HepG2 (cell line): Measurements from ENCODE around the gene C10orf143. TPM values are rescaled to one million over a fixed set of nuclear protein-coding genes. Genes with fewer than 3 reads are reported as not detected.

Experiments
- ATAC-seq: fragments of 200-7000 bp; cut with Tn5 transposase; 3 replicates; pipeline ENCODE4 v1.9.1; 2020; ENCODE audit warnings: mild to moderate bottlenecking, moderate library complexity
- BruUV-seq: library from RNA; stranded (reverse); fragments of 400-500 nt; replicated peaks from 2 replicates; lab custom pipeline; 2021; lab: Mats Ljungman, UMichigan
- CTCF ChIA-PET: fragments of 300-600 bp; formaldehyde crosslinking; extraction: SDS; loops from one replicate; lab custom pipeline; 2021; ENCODE audit warnings: low total read pairs, inconsistent platforms, low intra/inter-chr PET ratio; lab: Yijun Ruan, JAX
- POLR2A ChIA-PET: fragments of 350-600 bp; sonication (Branson Sonifier 250); formaldehyde crosslinking; loops from one replicate; lab custom pipeline; 2020; ENCODE audit warnings: antibody characterized with exemption, inconsistent platforms; lab: Yijun Ruan, JAX
- DNase-seq: peaks from one replicate; pipeline ENCODE4 v3.0.0-alpha.2; 2015; ENCODE audit warnings: low spot score
- FAIRE-seq: peaks from 3 replicates; lab custom pipeline; 2011; peaks lifted over from hg19 to GRCh38; lab: Jason Lieb, UNC
- H2AFZ ChIP-seq: one replicate; pipeline ENCODE4 v1.6.1; 2011; ENCODE audit warnings: low read length, inconsistent platforms
- H3K27ac ChIP-seq: fragments of 300-600 bp; 3 replicates; pipeline ENCODE4 v1.8.0; 2011; ENCODE audit warnings: mixed run types, mild to moderate bottlenecking, mixed read lengths, low read length, inconsistent platforms; ENCODE audit not compliant: insufficient read depth; ENCODE audit errors: extremely low read length
- H3K27me3 ChIP-seq, 2 experiments: fragments of 200-600 bp in 1 of 2; 2 replicates in 1 of 2; 3 replicates in 1 of 2; pipeline versions ENCODE4 v1.6.0 to v1.8.0; 2011; ENCODE audit warnings: low read length in 2 of 2, mild to moderate bottlenecking in 2 of 2, moderate library complexity in 2 of 2, inconsistent platforms in 1 of 2; ENCODE audit not compliant: insufficient read depth in 2 of 2, control insufficient read depth in 1 of 2
- H3K36me3 ChIP-seq, 2 experiments: fragments of 200-600 bp in 1 of 2; replicated peaks in 1 of 2; 2 replicates in 1 of 2; 3 replicates in 1 of 2; pipeline versions ENCODE4 v1.5.1 to v1.8.0; 2011; ENCODE audit warnings: low read length in 2 of 2, inconsistent platforms in 1 of 2; ENCODE audit not compliant: insufficient read depth in 2 of 2, control insufficient read depth in 1 of 2
- H3K4me1 ChIP-seq: 2 replicates; pipeline ENCODE4 v1.5.1; 2012; ENCODE audit warnings: low read length, inconsistent platforms; ENCODE audit not compliant: insufficient read depth
- H3K4me2 ChIP-seq: 2 replicates; pipeline ENCODE4 v1.6.0; 2011; ENCODE audit warnings: low read depth, low read length, inconsistent platforms
- H3K4me3 ChIP-seq, 3 experiments: fragments of 200-600 bp in 1 of 3; sonication (generic), shearing (Covaris generic) in 1 of 3; replicated peaks in 1 of 3; 2 replicates each; pipeline ENCODE4 v1.5.1; 2011 to 2016; ENCODE audit warnings: low read length in 3 of 3, inconsistent platforms in 2 of 3, low read depth in 2 of 3, mild to moderate bottlenecking in 2 of 3, control low read depth in 1 of 3, mixed read lengths in 1 of 3; ENCODE audit not compliant: insufficient read depth in 1 of 3
- H3K79me2 ChIP-seq: one replicate; pipeline ENCODE4 v1.6.1; 2011; ENCODE audit warnings: low read length, inconsistent platforms; ENCODE audit not compliant: insufficient read depth
- H3K9ac ChIP-seq: 2 replicates; pipeline ENCODE4 v1.6.0; 2011; ENCODE audit warnings: mild to moderate bottlenecking, low read depth, low read length, inconsistent platforms; ENCODE audit not compliant: insufficient read depth
- H3K9me3 ChIP-seq: 2 replicates; pipeline ENCODE4 v1.5.1; 2012; ENCODE audit warnings: mild to moderate bottlenecking, low read length
- H4K20me1 ChIP-seq: 2 replicates; pipeline ENCODE4 v1.6.0; 2011; ENCODE audit warnings: inconsistent platforms, mild to moderate bottlenecking, low read length, moderate library complexity; ENCODE audit not compliant: insufficient read depth
- FLYWCH1 ChIP-seq: sonication (generic); formaldehyde crosslinking; IDR thresholded peaks from 2 replicates; pipeline ENCODE4 v1.8.1; 2023; ENCODE audit warnings: mild to moderate bottlenecking, missing genetic modification reagents
- HDAC6 ChIP-seq: fragments of 200-600 bp; sonication (generic); IDR thresholded peaks from 2 replicates; pipeline ENCODE4 v1.7.0; 2017; ENCODE audit warnings: mild to moderate bottlenecking, antibody characterized with exemption, low read length, low read depth
- HNF4A ChIP-seq: sonication (generic); formaldehyde crosslinking; IDR thresholded peaks from 2 replicates; pipeline ENCODE4 v1.4.0; 2020; ENCODE audit warnings: missing genetic modification reagents
- ZMYM2 ChIP-seq: sonication (generic); formaldehyde crosslinking; IDR thresholded peaks from 2 replicates; pipeline ENCODE4 v1.8.0; 2022; ENCODE audit warnings: mild to moderate bottlenecking, missing genetic modification reagents
- ZNF264 ChIP-seq: sonication (generic); formaldehyde crosslinking; IDR thresholded peaks from 2 replicates; pipeline ENCODE4 v1.4.0; 2020; ENCODE audit warnings: missing genetic modification reagents
- ZNF3 ChIP-seq: IDR thresholded peaks from 2 replicates; pipeline ENCODE4 v1.7.0; 2017; ENCODE audit warnings: inconsistent platforms
- ZSCAN25 ChIP-seq: sonication (generic); formaldehyde crosslinking; IDR thresholded peaks from 2 replicates; pipeline ENCODE4 v1.8.0; 2022; ENCODE audit warnings: mild to moderate bottlenecking, missing genetic modification reagents
- WGBS: methylation state at CpG from one replicate; pipeline ENCODE4 v1.1.6; 2017; ENCODE audit warnings: low lambda C conversion rate; 5-methylcytosine and 5-hydroxymethylcytosine counted together
- in situ Hi-C: cut with HindIII; loops from 2 replicates; pipeline ENCODE4 v1.10.0; 2017; ENCODE audit warnings: low pct_unique_long_range_greater_than_20kb; ENCODE audit not compliant: extremely low pct_ligation_motif_present
- intact Hi-C: fragments of 100-400 bp; cut with micrococcal nuclease; formaldehyde crosslinking; loops from one replicate; pipeline ENCODE4 v1.10.0; 2022; ENCODE audit not compliant: unreplicated experiment
- polyA plus RNA-seq, 8 experiments: library from polyadenylated mRNA; depleted of rRNA in 3 of 8; stranded (reverse) in 7 of 8; unstranded in 1 of 8; fragments of >200 nt; fragmentation: Illumina TruSeq in 4 of 8; extraction: Trizol in 4 of 8; gene quantifications; 2 replicates each; pipeline versions ENCODE4 v1.2.1 to v1.2.3, GENCODE V29; 2011 to 2016; ENCODE audit warnings: low read depth in 4 of 8, missing spikeins in 1 of 8, mixed read lengths in 1 of 8; ENCODE audit not compliant: insufficient read depth in 1 of 8
- total RNA-seq, 5 experiments: library from RNA; depleted of rRNA; stranded (reverse); fragments of >200 nt; fragmentation: Illumina TruSeq; extraction: Trizol; gene quantifications; 2 replicates each; pipeline ENCODE4 v1.2.3, GENCODE V29; 2016; ENCODE audit warnings: low read depth in 1 of 5
- TF ChIP-seq, protein P1 (sequence below), 2 experiments: fragments of 450-650 bp in 1 of 2; sonication (generic) in 1 of 2; formaldehyde crosslinking; IDR thresholded peaks; 2 replicates each; pipeline versions ENCODE4 v1.5.0 to v1.8.0; 2020 to 2022; ENCODE audit warnings: mild to moderate bottlenecking in 1 of 2, missing genetic modification reagents in 1 of 2
- TF ChIP-seq, protein P2 (sequence below): IDR thresholded peaks from 2 replicates; pipeline ENCODE4 v1.6.1; 2016; ENCODE audit warnings: missing compliant biosample characterization, missing genetic modification reagents, borderline replicate concordance
- TF ChIP-seq, protein P3 (sequence below): sonication (generic); formaldehyde crosslinking; IDR thresholded peaks from 2 replicates; pipeline ENCODE4 v1.4.0; 2020; ENCODE audit warnings: mild to moderate bottlenecking, missing genetic modification reagents
- TF ChIP-seq, protein P4 (sequence below): sonication (generic); formaldehyde crosslinking; IDR thresholded peaks from 2 replicates; pipeline ENCODE4 v1.8.0; 2022; ENCODE audit warnings: mild to moderate bottlenecking, missing genetic modification reagents
- TF ChIP-seq, protein P5 (sequence below): sonication (generic); formaldehyde crosslinking; IDR thresholded peaks from 2 replicates; pipeline ENCODE4 v1.5.0; 2020; ENCODE audit warnings: missing genetic modification reagents

The C10orf143 gene
- total and polyA plus RNA-seq, 2 of the 13 experiments (the other 11 are each of a cell fraction or from before 2014, with no cell fraction given) = 0.21 to 0.91 TPM

DNA sequence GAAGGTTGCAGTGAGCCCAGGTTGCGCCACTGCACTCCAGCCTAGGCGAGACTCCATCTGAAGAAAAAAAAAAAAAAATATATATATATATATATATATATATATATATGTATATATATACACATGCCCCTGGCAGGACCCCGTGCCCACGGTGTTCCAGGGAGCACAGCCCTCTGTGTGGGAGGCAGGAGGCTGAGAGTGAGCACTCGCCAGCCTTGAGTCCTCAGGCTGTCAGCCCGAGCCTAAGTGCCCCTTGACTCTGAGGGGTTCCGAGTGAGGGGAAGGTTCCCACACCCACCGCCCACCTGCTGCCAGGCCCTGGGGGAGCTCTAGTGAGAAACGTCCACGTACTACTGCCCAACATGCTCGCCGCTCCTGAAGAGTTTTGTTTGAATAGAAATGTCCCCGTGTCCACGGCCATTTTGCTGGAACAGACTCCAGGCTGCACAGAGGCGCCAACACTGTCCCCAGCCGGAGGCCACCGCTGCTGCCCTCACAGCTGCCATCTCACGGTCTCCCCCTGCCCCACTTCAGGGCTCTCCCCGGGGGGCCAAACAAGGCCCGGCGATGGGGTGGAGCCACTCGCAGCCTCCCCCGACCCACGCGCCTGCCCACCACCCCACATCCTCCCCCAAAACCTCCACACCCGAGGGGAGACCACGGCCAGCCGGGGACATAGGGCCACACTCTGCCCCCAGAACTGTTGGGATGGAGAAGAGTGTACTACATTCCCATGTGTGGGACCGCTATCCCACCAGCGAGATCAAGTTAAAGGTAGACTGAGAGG is 83.8 kb downstream of the C10orf143 start (continued):
- TF ChIP-seq HDAC6 (no peak), ZMYM2 (CRISPR knock-in tag) (no peak), ZNF3 (CRISPR knock-in tag) (no peak), ZSCAN25 (CRISPR knock-in tag) (no peak), FLYWCH1 (no peak)
- TF ChIP-seq, all 625 proteins: peak for 0

DNA sequence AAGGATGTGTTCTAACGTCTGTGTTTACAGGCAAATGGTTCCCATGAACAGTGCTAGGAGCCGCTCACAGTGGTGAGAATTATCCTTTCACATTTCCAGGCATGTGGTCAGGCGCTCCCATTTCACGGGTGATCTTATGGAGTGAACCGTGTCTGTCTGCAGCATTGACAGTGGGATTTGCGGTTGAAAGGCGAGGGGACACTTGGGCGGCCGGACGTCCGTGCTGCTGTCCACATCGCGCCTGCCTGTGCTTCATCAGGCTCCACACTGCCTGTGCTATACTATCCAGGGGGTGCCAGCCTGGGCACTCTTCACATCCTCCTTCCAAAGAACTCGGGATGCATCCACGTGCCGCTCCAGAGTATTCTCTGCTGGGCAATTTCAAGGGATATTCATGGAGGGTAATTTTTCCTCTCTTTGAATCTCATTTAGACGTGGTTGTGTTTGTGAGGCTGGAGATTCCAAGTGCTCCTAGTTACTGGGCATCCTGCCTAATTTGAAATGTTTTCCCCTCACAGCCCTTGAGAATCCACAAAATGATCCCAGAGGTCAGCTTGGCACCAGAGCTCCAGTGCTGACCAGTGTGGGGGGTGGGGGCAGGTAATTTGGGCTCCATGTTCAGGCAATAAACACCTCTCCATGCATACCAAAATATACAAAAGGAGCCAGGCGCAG is 84.7 kb downstream of the C10orf143 start:
- DNase-seq = no peak
- Histone ChIP-seq H3K4me1 (no peaks in the 10 kb centered on the region), H3K27me3 (peaks cover 18 to 50% of the 10 kb centered on the region in 2 experiments), H3K9me3 (no peaks in the 10 kb centered on the region), H3K4me2 (no peak overlapping the region), H3K36me3 (no peaks in the 10 kb centered on the region), H3K79me2 (no peaks in the 10 kb centered on the region), H4K20me1 (no peaks in the 10 kb centered on the region), H3K4me3 (no peak overlapping the region), H2AFZ (no peak overlapping the region), H3K9ac (no peak overlapping the region), H3K27ac (no peak overlapping the region)
- in situ Hi-C loops = no loop called here
- no peak for FAIRE-seq
- intact Hi-C loops = no loop called here
- ATAC-seq = no peak
- ChIA-PET POLR2A (no interaction called here), CTCF (no interaction called here)
- no TSS peak for BruUV-seq
- WGBS = 7% methylated on average over 9 of the region's 18 CpGs
- TF ChIP-seq, protein P1, sequence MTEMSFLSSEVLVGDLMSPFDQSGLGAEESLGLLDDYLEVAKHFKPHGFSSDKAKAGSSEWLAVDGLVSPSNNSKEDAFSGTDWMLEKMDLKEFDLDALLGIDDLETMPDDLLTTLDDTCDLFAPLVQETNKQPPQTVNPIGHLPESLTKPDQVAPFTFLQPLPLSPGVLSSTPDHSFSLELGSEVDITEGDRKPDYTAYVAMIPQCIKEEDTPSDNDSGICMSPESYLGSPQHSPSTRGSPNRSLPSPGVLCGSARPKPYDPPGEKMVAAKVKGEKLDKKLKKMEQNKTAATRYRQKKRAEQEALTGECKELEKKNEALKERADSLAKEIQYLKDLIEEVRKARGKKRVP (CRISPR knock-in tag; IDR thresholded peaks at IDR 0.05) = no peak
- no peak for TF ChIP-seq ZNF264
- TF ChIP-seq, protein P2, sequence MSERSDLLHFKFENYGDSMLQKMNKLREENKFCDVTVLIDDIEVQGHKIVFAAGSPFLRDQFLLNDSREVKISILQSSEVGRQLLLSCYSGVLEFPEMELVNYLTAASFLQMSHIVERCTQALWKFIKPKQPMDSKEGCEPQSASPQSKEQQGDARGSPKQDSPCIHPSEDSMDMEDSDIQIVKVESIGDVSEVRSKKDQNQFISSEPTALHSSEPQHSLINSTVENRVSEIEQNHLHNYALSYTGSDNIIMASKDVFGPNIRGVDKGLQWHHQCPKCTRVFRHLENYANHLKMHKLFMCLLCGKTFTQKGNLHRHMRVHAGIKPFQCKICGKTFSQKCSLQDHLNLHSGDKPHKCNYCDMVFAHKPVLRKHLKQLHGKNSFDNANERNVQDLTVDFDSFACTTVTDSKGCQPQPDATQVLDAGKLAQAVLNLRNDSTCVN (CRISPR knock-in tag) = no peak
- no peak for TF ChIP-seq HNF4A (CRISPR knock-in tag)
- TF ChIP-seq, protein P3, sequence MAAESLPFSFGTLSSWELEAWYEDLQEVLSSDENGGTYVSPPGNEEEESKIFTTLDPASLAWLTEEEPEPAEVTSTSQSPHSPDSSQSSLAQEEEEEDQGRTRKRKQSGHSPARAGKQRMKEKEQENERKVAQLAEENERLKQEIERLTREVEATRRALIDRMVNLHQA (CRISPR knock-in tag) = no peak
- TF ChIP-seq, protein P4, sequence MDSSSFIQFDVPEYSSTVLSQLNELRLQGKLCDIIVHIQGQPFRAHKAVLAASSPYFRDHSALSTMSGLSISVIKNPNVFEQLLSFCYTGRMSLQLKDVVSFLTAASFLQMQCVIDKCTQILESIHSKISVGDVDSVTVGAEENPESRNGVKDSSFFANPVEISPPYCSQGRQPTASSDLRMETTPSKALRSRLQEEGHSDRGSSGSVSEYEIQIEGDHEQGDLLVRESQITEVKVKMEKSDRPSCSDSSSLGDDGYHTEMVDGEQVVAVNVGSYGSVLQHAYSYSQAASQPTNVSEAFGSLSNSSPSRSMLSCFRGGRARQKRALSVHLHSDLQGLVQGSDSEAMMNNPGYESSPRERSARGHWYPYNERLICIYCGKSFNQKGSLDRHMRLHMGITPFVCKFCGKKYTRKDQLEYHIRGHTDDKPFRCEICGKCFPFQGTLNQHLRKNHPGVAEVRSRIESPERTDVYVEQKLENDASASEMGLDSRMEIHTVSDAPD (CRISPR knock-in tag) = no peak
- TF ChIP-seq, protein P5, sequence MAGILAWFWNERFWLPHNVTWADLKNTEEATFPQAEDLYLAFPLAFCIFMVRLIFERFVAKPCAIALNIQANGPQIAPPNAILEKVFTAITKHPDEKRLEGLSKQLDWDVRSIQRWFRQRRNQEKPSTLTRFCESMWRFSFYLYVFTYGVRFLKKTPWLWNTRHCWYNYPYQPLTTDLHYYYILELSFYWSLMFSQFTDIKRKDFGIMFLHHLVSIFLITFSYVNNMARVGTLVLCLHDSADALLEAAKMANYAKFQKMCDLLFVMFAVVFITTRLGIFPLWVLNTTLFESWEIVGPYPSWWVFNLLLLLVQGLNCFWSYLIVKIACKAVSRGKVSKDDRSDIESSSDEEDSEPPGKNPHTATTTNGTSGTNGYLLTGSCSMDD = no peak
